Kidney tubule cell (primary cell): Measurements from ENCODE around the gene ZFYVE27.
A peak's percentile ranks its signal among the peaks of the same experiment; 100 is the strongest.

Source experiments
- DNase-seq: peaks from one replicate; pipeline ENCODE4 v3.0.0-alpha.2; 2018; ENCODE audit warnings: low spot score

Gene ZFYVE27

DNA sequence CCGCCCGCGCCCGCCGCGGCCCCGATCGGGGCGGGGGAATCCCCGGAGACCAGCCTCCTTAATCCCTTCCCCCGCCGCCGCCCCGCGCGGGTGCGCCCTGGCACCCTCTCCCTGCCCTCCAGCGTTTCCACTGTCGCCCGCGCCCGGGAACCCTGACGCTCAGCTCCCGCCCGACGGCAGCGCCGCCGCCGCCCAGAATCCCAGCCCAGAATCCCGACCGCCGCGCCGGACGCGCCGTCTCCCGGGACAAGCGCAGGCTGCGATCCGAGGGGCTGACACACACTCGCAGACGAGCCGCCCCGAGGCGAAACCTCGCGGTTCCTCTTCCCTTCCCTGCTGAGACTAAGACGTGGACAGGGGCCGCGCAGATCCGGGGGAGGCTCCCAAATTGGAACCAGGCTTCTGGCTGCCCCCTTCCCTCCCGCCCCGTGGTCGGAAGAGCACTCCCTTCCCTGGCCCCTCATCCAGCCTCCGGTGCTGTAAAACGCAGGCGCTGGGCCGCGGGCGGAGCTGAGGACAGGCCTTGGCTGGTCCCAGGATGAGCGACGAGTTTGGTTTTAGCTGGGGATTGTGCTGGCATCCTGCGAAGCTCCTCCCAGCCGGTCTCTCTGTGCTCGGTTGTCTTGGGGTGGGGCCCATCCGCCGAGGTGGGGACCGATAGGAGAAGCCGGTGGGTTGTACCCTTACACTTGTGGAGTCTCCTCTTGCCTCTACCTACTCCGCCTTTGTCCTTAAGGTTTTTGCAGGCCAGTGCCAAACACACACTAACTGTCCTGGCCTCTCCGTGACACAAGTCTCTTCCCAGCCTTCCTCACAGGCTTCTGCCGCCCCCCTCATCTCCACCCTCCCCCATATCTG lies 22.3 kb upstream of the ZFYVE27 start:
- peak; percentile 62 for DNase-seq

DNA sequence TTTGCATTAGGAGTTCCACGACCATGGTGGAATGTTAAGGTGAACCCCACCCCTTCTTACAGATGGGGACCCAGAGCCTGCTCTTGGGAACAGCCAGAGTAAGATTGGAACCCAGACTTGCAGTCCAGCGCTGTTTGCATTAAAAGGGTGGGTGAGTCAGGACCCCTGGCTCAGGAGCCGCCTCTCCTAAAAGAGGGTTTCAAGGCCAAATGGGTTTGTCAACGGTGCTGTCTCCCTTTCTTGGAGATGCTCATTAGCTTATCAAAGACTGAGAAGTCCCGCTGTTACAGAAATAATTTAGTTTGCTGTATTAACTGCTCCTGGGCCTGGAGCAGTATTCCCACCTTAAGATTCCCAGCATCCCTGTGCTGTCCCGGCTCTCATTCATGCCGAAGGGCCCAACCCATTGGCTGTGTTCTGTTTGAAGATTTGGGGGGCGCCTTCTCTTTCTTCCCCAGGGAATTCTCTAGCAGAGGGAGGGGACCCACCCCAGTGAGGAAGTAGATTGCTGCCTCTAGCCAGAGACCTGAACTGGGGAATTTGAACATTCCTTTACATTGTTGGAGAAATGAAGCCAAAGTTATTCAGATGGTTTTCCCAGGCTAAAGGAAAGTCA lies 21.6 kb upstream of the ZFYVE27 start:
- DNase-seq = no peak

DNA sequence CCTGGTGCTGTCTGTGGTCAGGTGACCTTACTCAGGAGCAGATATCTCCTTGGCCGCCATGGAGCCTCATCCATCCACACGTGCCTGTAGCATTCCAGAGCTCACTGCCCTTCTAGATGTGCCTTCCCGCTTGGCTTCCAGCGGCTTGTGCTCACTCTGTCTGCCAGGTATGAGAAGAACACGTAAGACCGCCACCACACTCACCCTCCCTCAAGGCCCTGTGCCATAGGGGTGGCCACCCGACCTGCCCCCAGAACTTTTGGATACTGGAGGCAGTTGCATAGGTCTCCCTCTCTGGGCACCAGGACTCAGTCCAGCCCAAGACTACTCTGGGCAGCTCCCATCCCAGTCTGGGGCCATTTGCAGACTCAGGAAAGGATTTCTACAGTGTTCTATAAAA lies 19.3 kb upstream of the ZFYVE27 start:
- no peak for DNase-seq

DNA sequence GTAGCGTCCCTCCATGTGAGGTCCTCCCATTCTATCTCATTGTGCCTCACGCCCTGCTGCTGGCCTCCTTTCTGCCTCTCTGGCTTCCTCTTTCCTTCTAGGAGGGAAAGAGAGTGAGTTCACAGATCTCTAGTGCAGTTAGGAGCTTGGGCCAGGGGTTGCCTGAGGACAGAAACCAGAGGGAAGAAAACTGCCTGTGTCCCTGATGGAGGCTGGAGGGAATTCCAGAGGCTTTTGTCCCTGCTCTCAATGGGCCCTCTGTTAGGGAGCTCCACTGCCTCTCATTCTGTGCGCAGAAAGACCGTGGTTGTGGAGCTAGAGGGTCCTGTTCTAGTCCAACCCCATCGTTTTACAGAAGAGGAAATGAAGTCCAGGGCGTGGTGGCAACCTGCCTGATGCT lies 18.8 kb upstream of the ZFYVE27 start:
- DNase-seq = no peak

DNA sequence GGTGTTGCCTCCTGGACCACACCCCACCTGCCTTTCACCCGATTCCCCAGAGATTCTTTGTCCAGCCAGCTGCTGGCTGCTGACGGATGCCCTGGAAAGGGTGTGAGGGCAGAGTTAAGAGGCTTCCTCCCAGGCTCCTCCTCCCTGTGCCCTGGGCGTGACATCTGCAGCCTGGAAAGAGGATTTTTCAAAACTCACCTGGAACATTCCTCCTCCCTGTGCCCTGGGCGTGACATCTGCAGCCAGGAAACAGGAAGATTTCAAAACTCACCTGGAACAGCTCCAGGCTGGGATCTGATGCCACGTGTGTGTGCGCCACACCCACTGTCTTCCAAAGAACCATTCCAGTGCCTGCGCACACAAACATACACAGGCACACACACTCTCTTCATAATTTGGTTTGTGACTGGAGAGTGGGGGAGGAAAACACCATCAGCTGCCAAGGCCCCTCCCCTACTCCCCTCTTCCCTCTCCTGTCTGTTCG lies 18.2 kb upstream of the ZFYVE27 start:
- peak; percentile 90 for DNase-seq

DNA sequence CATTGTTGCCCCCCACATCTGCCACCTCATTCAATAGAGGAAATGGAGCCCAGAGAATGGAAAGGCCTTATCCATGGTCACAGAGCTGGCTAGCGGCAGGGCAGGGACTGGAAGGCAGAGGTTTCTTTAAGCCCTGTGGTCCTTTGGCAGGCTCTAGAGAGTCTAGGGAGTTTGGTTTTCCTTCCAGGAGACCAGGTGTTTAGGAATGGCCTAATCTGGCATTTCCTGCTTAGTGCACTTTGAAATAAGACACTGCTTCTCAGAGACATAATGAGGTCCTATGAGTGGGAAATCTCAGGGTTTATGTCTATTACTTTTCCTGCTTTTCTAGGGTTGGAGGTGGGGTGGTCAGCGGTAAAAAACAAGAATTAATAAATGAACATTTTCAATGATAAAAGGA lies 17.3 kb upstream of the ZFYVE27 start:
- DNase-seq = no peak

DNA sequence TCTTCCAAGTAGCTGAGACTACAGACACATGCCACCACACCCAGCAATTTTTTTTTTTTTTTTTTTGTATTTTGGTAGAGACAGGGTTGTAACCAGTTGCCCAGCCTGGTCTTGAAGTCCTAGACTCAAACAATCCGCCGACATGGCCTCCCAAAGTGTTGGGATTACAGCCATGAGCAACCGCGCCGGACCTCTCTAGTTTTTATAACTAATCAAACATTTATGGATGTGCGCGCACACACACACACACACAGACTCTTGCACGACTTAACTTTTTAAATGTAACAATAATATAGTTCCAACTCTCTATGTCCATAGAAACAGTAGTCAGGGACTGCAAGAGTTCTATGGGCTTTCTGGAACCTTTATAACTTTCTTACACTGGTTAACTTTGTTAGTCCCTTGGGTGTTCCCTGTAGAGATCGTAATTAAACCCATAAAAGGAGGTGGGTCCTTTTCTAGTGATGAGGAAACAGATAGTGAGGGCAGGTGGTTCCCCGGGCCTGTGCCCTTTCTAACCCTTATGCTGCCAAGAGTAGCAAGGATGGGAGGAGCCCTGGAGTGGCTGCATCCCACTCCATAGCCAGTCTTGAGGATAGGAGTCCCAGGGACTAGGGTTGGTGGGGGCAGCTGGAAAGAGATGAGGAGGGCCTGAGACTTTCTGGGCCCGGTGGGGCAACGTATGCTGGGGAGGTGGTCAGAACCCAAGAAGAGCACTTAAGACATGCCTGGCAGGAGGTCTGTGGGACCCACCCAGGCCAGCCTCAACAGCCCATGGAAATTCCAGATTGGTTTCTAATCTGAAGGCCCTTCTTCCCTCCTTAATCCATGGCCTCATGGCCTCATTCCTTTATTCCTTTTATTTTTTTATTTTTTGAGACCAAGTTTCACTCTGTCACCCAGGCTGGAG lies 14.8 kb upstream of the ZFYVE27 start:
- DNase-seq = no peak

DNA sequence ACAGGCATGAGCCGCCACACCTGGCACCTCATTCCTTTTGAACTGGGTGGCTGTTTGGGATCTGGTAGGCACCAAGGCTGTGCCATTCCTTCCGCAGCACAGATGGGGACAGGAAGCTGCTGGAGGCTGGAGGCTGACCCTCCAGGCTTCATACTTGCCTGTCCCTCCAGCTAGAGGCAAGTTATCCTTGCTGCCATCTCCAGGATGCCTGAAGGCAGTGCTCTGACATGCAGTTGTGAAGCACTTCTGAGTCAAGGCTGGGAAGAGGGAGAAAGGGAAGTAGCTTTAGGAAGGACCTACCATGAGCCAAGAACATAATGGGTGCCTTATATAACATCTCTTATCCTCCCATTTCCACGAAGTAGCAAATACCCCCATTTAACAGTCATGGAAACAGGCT lies 13.9 kb upstream of the ZFYVE27 start:
- no peak for DNase-seq

DNA sequence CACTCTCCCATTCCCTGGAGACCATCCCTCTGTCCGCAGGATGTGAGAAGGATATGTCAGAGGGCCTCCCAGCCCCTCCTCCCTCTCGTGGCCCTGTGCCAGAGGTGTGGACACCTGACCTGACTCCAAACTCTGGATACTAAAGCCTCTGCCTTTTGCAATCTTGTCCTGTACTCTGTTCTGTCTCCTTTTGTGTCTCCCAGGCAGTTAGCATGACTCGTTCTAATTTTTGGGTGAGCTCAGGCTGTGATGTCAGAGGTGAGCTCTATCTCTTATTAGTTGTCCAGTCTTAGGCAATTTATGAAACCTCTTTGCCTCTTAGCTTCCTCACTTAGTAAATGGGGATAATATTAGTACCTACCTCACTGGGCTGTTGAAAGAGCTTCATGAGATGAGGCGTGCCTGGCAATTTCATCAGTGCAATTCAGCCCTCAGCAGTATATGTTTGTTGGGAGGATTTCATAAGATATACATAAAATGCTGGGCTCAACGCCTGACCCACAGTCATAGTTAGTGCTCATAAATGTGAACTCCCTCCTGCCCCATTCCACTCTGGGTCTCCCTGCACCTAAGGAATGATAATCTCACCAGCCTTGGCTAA lies 12.5 kb upstream of the ZFYVE27 start:
- DNase-seq = peak; percentile 38

DNA sequence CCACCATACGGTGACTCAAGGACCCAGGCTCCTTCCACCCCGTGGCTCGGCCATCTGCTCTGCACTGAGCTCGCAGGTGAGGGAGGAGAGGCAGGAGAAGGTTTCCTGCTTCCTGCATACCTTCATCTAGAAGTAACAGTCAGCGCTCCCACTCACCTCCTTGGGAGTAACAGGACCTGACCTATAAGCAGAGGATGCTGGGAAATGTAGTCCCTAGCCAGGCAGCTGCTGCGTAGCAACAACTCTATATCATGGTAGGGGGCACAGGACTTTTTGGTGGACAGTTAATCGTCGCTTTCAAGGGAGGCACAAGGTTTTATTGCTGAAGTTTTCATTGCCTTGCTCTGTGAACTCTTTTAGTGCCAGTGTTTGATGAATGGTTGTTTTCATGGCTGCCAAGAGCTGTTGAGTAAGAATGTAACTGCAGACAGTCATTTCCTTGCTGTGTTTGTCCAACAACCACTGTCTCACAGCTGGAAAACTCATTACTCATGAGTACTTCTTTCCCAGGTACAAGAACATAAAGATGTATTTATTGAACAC lies 10.2 kb upstream of the ZFYVE27 start:
- peak; percentile 79 for DNase-seq

DNA sequence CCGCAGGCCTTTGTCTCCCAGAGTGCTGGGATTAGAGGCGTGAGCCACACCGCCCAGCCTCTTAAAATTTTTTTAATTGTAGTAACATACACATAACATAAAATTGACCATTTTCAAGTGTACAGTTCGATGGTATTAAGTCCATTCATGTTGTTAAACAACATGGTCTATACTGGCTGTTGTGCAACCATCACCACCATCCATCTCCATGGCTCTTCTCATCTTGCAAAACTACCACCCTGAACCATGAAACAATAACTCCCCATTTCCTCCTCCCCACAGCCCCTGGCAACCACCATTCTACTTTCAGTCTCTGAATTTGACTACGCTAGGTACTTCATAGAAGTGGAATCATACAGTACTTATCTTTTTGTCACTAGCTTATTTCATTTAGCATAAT lies 7.9 kb upstream of the ZFYVE27 start:
- DNase-seq = no peak

DNA sequence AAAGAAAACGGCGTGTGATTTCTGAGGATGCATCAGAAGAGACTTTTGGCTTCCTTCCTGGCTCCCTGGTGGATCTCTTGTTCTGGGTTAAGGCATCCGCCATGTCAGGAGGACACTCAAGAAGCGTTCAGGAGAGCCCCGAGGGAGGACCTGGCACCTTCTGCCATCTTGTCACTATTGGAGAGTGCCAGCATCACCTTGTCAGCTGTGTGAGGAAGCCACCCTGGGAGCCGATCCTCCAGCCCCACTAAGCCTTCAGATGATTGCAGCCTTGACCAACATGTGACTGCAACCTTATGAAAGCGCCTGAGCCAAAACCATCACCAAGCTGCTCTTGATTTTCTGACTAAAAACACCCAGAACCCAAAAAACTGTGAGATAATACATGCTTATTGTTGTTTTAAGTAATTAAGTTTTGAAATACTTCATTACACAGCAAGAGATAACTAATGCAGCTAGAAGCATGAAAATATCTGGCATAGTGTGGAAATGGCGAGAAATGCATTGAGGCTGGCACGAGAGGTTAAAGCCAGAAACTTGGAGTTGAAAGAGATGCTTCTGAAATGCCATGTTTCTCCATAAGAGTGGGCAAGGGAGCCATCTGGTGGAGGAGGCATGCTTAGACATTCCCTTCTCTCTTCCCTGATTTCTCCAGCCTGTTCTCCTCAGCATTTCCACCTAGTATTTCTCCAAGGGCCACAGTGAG lies 5.4 kb upstream of the ZFYVE27 start:
- peak; percentile 76 for DNase-seq

DNA sequence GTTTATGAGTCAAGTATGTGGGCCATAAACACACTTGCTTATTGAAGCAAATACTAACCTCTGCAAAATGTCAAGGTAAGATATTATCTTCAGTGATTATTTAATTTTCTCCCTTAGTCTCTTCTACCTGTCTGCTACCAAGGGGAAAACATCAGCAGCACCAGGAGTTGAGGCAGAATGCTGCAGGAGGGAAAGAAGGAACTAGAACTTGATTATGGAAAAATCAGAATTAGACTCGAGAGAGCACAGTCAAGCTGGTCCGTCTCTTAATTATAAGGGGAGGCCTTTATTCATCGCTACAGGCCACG lies 4.9 kb upstream of the ZFYVE27 start:
- DNase-seq = no peak

DNA sequence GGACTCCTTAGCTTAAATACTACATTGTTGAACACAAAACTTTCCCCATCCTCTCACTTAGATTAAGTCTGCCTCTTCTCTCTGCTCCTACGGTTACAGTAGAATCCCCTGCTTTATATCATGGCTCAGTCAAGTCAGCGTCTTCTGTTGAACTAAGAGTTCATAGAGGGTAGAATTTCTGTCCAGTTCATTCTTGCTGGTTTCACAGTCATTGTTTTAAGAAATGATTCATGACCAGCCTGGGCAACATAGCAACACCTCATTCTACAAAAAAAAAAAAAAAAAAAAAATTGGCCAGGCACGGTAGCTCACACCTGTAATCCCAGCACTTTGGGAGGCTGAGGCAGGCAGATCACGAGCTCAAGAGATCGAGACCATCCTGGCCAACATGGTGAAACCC lies 3.7 kb upstream of the ZFYVE27 start:
- DNase-seq = no peak

DNA sequence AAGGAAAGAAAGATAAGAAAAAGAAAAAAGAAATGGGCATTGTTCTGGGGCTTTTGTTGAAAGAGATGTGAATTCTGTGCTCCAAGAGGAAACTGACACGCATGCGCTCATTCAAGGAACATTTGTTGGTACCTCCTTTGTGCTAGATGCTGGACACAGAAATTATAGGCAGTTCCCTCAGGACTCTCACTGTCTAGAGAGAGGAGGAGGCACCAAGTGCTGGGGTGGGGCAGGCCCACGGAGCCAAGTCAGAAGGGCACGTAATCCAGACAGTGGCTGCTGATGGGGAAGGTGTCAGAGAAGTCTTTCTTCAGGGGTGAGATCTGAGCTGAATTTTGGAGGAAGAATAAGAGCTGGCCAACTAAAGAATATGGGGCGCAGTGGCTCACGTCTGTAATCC lies 2.9 kb upstream of the ZFYVE27 start:
- DNase-seq = no peak

DNA sequence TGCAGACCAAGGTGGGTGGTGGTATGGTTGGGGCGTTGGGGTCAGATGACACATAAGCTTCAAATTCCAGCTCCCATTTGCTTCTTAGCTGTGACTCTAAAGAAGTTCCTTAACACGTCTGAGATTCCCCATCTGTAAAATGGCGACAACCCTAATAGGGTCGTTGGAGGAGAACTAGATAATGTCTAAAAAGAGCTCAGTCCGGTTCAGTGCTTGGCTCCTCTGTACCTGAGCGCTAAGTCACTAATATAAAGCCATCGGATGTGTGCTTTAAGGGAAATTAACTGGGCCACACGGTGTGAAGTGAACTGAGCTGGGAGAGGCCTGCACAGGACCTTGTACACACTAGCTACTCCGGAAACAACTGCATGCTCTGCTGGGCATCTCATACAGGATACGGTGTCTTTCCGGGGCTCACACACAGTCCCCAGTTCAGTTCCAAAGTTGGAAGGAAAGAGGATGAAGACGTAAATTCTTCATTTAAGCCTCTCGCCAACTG lies 476 bp upstream of the ZFYVE27 start:
- no peak for DNase-seq

DNA sequence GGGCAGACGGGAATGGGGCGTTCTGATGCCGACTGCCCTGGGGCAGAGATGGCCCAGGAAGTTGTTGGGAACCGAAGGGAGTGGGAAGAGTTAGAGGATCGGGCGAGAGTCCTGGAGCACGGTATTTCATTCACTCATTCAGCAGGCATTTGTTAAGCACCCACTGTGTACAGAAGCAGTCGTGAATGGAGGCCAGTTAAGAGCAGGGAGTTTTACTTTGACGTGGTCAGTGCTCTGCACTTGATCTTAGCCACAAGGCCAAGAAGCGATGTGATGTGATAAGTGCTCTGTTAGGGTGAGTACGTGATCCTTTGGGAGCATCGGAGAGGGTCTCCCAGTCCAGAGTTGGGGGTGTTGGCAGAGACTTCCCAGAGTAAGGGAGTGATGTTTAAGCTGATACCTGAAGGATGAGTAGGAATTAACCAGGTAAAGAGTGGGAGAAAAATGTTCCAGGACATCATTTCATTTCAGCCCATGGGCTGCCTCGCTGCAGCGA lies 890 bp downstream of the ZFYVE27 start:
- no peak for DNase-seq

DNA sequence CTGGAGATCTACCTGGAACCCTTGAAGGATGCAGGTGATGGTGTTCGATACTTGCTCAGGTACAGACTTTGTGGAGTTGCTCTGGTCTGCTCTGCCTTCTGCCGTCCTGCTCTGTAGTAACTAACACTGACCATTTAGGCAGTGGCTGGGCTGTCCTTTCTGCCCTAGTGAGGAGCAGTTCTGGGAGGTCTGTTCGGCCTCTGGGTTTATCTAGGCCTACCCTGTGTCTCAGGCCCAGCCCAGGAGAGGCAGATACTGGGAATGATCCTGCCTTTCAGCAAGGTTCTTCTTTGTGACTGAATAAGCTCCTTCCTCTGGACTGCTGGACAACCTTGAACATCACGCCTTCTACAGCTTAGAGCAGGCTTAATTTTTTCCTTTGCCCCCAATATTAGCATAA lies 1.7 kb downstream of the ZFYVE27 start:
- DNase-seq = no peak

DNA sequence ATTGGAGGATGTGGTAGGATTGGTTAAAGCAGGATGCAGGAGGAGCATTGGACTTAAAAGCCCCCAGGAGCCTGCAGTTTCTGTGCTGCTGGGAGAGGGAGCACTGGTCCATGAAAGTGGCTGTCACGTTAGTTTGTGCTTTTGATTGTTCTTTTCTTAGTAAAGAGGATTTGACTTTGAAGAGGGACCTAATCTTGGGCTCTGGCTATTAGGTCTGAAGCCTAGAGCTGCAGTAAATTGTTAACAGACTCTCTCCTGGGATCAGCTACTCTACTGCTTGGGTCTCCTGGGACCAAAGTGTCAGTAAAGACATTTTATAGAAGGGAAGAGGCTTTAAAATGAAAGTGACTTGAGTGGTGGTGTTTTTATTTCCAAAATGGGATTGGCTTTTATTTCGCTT lies 3.7 kb downstream of the ZFYVE27 start:
- no peak for DNase-seq

DNA sequence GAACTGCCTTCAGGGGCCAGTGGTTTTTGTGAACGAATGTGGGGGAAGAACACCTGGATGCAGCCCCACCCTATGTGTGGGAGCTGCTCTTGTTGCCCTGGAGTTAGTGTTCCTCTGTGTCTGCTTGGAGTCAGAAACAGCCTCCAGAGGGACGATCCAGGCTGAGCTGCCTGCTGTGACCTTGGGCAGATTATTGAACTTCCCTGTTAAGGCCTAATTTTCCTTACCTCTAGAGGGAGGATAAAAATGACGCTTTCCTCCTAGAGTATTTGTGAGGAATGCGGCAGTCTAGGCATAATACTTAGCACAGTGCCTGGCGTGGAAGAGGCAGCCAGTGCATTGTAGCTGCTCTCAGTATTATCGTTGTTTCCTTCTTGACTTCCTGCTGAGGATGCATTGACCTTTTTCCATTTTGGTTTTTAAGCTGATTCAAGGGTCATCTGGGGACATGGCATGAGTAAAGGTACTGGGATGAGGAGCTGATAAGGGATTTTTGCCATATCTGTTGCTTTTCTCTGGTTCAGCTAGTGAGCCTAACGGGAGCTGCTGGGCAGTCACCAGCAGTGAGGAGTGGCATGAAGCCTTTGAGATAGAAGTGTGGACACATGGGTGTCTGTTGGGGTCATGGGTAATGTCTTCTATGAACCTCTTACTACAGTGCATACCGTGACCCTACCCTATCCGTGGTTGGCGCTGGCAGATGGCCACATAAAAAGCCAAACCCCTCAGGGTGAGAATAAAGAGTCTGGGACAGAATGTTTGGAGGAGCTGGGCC lies 6.4 kb downstream of the ZFYVE27 start:
- DNase-seq = no peak
